Nephron (organoid): Measurements from ENCODE around the gene AGPS.

Experiments
- H3K27ac Mint-ChIP-seq, 3 experiments: 2 replicates each; pipeline ENCODE4 v1.8.0; 2020; ENCODE audit warnings: mixed read lengths in 3 of 3, mild to moderate bottlenecking in 2 of 3, moderate library complexity in 1 of 3
- H3K27me3 Mint-ChIP-seq: 2 replicates; pipeline ENCODE4 v1.8.0; 2021; ENCODE audit warnings: low read depth, mild to moderate bottlenecking, moderate library complexity, mixed read lengths
- H3K36me3 Mint-ChIP-seq: 2 replicates; pipeline ENCODE4 v1.8.0; 2020; ENCODE audit warnings: low read depth, mixed read lengths
- H3K4me1 Mint-ChIP-seq: 2 replicates; pipeline ENCODE4 v1.8.0; 2020; ENCODE audit warnings: mixed read lengths
- H3K4me3 Mint-ChIP-seq, 3 experiments: 2 replicates each; pipeline ENCODE4 v1.8.0; 2020; ENCODE audit warnings: mild to moderate bottlenecking in 3 of 3, mixed read lengths in 3 of 3, moderate library complexity in 2 of 3
- H3K9me3 Mint-ChIP-seq: 2 replicates; pipeline ENCODE4 v1.8.0; 2020; ENCODE audit warnings: mixed read lengths
- TF ChIP-seq, protein P1 (sequence below), 3 experiments: fragments of 200-600 bp; sonication (generic); IDR thresholded peaks; one replicate each; pipeline ENCODE4 v1.5.0; 2021; ENCODE audit warnings: antibody characterized with exemption in 3 of 3; ENCODE audit not compliant: unreplicated experiment in 3 of 3

Gene AGPS

DNA sequence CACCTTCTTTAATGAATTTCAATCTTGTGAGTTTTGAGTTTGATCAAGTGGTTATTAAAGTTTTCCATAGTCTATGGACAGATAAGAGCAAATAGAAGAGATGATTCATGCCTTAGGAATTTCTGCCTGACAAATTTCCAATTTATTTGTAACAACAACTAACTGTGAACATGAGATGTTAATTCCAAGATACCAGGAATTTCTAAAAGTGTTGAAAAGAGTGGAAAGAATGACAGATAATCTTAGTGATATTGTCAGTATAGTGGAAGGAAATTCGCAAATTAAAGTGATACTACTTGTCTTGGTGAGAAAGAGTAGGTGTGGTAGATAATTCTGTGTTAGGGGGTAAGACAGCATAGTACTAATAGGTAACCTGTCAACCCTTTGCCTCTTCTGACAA is 82.4 kb downstream of the AGPS start:
- TF ChIP-seq, protein P1, sequence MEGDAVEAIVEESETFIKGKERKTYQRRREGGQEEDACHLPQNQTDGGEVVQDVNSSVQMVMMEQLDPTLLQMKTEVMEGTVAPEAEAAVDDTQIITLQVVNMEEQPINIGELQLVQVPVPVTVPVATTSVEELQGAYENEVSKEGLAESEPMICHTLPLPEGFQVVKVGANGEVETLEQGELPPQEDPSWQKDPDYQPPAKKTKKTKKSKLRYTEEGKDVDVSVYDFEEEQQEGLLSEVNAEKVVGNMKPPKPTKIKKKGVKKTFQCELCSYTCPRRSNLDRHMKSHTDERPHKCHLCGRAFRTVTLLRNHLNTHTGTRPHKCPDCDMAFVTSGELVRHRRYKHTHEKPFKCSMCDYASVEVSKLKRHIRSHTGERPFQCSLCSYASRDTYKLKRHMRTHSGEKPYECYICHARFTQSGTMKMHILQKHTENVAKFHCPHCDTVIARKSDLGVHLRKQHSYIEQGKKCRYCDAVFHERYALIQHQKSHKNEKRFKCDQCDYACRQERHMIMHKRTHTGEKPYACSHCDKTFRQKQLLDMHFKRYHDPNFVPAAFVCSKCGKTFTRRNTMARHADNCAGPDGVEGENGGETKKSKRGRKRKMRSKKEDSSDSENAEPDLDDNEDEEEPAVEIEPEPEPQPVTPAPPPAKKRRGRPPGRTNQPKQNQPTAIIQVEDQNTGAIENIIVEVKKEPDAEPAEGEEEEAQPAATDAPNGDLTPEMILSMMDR (IDR thresholded peaks at IDR 0.05; ENCODE audit: unreplicated experiment in 3 of 3): no peak
- H3K36me3 Mint-ChIP-seq: peaks cover 90% of the 10 kb centered on the region
- no peak overlapping the region for H3K4me3 Mint-ChIP-seq
- H3K4me1 Mint-ChIP-seq: no peaks in the 10 kb centered on the region
- no peak overlapping the region for H3K27ac Mint-ChIP-seq
- H3K27me3 Mint-ChIP-seq: no peaks in the 10 kb centered on the region
- peaks cover 61% of the 10 kb centered on the region for H3K9me3 Mint-ChIP-seq

DNA sequence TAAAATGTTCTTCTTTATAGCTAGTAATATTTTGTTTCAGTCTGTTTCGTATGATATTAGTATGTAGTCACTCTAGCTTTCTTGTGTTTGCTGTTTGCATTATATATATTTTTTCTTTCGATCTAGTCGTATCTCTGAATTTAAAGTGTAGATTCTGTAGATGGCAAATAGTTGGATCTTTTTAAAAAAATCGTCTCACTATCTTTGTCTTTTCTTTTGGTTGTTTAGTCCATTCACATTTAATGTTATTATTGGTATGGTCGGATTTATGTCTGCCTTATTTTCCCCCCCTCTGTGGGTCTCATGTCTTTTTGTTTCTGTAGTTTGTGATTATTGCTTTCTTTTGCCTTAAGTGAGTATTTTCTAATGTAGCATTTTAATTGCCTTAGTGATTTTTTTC is 84.3 kb downstream of the AGPS start:
- Mint-ChIP-seq H3K4me1 (no peaks in the 10 kb centered on the region), H3K27ac (no peak overlapping the region), H3K36me3 (peaks cover 77% of the 10 kb centered on the region), H3K9me3 (peaks cover 50% of the 10 kb centered on the region), H3K4me3 (no peak overlapping the region), H3K27me3 (no peaks in the 10 kb centered on the region)
- TF ChIP-seq, protein P1 (IDR thresholded peaks at IDR 0.05; ENCODE audit: unreplicated experiment in 3 of 3): no peak

DNA sequence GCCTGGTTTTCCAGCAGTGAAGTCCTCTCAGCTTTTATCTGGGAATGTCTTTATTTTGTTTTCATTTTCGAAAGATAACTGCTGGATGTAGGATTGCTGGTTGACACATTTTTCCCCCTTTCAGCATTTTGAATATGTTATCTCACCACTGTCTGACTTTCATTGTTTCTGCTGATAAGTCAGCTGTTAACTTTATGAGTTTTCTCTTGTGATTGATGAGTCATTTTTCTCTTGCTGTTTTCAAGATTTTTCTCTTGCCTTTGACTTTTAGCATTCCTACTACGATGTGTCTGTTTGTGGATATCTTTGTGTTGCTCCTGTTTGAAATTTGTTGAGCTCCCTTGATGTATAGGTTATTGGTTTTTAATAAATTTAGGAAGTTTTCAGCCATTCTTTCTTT is 85.5 kb downstream of the AGPS start:
- H3K36me3 Mint-ChIP-seq: peaks cover 68% of the 10 kb centered on the region
- no peaks in the 10 kb centered on the region for H3K27me3 Mint-ChIP-seq
- TF ChIP-seq, protein P1 (IDR thresholded peaks at IDR 0.05; ENCODE audit: unreplicated experiment in 3 of 3): no peak
- H3K27ac Mint-ChIP-seq: no peak overlapping the region
- peaks cover 39% of the 10 kb centered on the region for H3K9me3 Mint-ChIP-seq
- H3K4me1 Mint-ChIP-seq: no peaks in the 10 kb centered on the region
- H3K4me3 Mint-ChIP-seq: no peak overlapping the region

DNA sequence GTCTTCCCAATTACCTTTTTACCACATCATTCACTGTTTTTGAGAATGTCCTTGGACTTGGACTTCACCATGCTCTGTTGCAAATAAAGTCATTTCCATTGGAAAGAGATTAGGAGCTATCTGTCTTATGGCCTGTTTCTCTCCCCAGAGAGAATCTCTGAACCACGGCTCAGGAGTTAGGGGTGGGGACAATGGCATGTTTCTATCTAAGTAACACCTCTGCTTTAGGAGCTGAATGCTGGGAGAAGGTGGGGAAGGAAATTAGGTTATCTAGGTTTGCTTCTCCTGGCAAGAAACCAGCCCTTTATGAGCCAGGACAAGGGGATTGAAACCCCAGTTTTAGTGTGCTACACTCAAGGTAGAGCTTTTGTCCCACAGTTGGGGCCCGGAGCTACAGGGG is 86.3 kb downstream of the AGPS start:
- no peak overlapping the region for H3K27ac Mint-ChIP-seq

DNA sequence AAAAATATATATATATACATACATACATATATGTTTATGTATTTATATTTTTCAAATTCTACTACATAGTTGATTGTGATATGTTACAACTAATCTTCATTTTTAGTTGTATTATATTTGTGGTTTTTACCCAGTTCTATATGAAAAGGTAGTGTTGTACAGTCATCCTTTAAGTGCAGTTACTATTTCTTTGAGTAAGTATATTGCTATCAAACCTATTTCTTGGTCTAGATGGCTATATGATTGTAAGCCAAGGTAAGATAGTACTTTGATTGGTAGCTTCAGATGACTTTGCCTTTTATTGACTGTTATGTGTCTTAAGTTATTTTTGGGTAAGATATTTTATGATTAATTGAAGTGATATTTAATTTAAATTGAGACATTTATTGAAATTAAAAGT is 89.6 kb downstream of the AGPS start:
- Mint-ChIP-seq H3K36me3 (peaks cover 49% of the 10 kb centered on the region), H3K9me3 (peaks cover 16% of the 10 kb centered on the region), H3K27me3 (no peaks in the 10 kb centered on the region), H3K4me1 (peaks cover 5% of the 10 kb centered on the region), H3K4me3 (no peak overlapping the region), H3K27ac (no peak overlapping the region)
- TF ChIP-seq, protein P1 (IDR thresholded peaks at IDR 0.05; ENCODE audit: unreplicated experiment in 3 of 3): no peak

More for the DNA sequence above, 86.3 kb downstream of the AGPS start:
- Mint-ChIP-seq H3K4me3 (no peak overlapping the region), H3K27me3 (no peaks in the 10 kb centered on the region), H3K36me3 (peaks cover 69% of the 10 kb centered on the region), H3K4me1 (no peaks in the 10 kb centered on the region), H3K9me3 (peaks cover 37% of the 10 kb centered on the region)
- TF ChIP-seq, protein P1 (IDR thresholded peaks at IDR 0.05; ENCODE audit: unreplicated experiment in 3 of 3): no peak

DNA sequence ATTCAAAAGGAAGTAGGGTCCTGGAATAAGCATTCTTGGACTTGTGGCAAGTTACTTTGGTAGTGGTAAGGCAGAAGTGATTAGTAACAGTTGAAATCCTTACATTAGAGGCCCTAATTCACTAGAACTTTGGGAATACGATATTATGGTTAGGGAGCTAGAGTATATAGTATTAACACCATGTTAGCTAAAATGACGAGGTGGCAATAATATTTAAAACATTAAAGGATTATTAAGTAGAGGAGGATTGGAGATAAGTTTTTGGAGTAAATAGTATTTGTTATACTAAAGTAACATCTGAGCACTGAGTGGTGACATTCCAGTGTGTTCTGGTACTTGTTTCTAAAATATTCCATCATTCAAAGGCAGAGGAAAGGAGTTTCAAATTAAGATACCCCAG is 91.0 kb downstream of the AGPS start:
- Mint-ChIP-seq H3K27ac (peak overlapping the region in 1 of 3 experiments; percentile 5), H3K4me3 (no peak overlapping the region), H3K36me3 (peaks cover 36% of the 10 kb centered on the region), H3K4me1 (peaks cover 5% of the 10 kb centered on the region), H3K27me3 (no peaks in the 10 kb centered on the region), H3K9me3 (peaks cover 7% of the 10 kb centered on the region)
- TF ChIP-seq, protein P1 (IDR thresholded peaks at IDR 0.05; ENCODE audit: unreplicated experiment in 3 of 3): no peak
